Fibroblast of the conjunctiva (primary cell): Measurements from ENCODE around the gene APOA1.
A peak's percentile ranks its signal among the peaks of the same experiment; 100 is the strongest.
"Not testable (repeated sequence)": the region's sequence is repeated elsewhere in the genome, so short reads cannot be mapped to it uniquely, and the experiment has no call there.

Source experiments
- DNase-seq: peaks from one replicate; pipeline ENCODE4 v3.0.0-alpha.2; 2010; ENCODE audit warnings: low read depth

The APOA1 gene

DNA sequence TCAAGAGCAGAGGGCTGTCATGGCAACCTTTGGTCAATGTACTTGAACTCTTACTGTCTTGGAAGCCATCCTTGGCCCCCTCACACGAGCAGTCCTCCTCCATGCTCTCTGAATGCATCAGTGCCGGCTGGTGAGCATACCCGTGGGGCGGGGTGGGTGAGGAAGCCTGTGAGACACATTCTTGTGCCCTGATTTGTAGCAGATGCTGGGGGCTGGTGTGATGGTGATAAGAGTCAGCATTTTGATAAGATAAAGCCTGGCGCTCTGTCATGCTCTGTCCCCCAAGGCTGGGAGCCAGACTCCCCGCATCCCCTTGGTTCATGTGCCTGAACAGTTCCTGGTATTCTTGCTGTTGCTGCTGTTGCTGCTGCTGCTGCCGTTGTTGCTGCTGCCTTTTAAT lies 20.5 kb upstream of the APOA1 start:
- DNase-seq = no peak

DNA sequence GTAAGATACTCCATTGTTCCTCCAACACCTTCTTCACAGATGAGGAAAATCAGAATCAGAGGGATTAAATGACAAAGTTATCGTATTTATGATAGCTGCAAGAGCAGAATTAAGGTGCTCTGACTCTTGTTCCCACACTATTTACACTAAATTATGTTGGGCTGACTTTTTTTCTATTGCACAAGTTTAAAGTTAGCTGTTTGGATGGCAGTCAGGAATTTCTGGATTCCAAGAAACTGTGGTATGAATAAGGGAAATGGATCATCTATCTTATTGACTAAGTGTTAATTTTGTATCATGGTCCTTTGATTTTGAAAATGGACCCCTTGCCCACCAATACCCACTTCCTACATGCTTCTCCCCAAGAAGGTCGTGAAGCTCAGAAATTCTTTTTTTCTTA lies 19.9 kb upstream of the APOA1 start:
- no peak for DNase-seq

DNA sequence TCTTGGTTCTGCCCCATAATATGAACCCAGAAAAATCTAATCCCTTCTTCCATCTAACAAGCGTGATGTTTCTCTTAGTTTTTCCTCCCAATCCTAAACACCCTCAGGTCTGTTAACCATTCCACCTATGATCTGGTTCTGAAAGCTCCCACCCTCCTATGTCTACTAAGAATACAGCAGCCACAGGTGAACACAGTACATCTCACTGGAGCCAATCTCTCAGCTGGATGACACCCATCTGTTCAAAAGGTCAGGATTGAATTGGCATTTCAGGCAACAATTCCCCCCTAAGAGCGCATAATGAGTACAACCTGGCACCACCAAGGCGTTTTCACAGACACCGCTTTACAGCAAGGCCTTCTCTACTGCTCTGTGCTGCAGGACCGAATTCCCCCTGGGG lies 19.0 kb upstream of the APOA1 start:
- no peak for DNase-seq

DNA sequence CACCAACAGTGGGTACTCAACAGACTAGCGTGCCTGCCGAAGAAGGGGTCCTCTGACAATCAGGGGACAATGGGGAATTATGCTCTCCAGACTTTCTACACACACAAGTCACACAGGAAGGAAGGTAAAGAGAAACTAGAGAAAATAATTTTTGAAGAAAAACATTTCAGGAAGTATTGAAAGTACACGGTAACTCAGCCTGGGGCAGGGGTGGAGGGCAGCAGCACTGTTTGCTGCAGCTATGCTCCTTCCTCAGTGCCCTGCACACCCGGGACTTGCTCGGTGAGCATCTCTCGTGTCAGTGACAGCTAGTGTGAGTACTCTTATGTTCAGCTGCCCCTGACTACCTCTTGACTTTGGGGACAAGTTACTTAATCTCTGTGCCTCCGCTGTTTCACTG lies 18.0 kb upstream of the APOA1 start:
- DNase-seq = no peak

DNA sequence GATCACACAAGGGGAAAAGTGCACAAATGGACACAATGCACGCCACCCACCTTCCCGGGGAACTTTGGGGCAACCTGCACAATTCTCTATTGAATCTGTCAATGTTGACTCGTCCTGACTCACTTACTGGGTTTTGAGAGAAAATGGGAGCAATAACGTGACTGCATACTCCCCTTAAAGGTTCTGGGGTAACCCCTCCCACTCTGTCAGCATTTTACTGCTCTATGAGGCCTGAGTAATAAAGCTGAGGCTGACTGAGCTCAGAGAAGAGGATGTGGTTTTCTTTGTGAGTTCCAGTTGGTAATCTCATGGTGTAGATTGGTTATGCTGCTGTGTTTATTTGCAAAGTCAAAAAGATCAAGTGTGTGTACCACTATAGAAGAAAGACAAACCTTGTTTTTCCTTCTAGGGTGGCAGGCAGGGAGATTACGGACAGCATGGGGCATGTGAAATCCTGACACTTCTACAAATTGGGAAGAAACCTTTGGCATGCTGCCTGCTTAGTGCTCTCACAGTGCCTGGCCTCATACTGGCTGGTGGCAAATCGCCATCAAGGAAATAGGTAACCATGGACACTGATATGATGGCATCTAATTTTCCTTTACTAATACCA lies 16.1 kb upstream of the APOA1 start:
- DNase-seq = no peak

DNA sequence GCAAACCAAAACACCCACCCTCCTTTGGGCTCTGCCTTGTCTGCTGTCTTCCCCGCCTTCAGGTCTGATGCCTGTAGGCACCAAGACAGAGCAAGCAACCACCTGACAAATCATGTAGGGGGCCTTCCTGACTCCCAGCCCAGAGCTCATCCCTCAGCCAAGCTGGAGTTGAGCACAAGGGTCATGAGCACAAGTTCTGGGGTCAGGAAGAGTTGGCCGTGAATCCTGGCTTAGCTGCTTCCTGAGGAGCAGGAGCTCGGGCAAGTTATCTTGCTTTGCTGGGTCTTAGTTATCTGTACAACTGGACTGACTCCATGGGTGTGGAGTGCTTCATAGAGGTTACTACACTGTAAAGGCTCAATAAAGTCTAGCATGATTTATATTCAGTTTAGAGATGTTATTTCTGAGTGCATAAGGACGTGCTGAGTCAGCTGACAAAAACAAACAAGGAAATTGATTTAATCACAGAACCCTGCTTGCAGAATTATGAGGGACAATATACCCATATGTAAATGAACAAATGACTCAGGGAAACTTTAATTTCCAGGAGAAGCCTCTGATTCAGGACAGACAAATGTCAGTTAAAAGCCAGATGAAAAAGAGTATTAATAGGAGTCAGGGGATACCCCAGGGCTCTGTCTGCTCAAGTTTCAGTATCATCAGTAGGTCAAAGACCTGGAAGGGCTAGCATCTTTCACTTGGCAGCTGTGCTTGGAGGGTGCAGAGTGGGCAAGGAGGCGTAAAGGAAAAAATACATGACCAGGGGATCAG lies 15.0 kb upstream of the APOA1 start:
- no peak for DNase-seq

DNA sequence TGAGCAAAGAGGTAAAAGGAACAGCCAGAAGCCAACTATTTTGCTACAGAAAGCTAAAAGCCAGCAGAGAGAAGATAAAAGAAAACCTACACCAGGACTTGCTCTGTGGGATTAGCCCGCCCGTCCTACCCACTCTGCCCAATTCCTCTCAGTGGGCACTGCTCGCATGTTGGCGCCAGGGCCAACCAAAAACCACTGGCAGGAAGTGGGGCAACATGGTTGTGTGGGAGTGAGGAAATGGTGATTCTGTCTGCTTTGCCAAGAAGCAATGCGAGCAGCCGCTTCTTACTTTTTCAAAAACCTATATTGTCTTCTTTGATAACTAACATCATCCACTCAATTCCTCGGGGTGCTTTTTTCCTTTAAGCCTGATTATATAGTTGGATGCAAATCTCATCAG lies 14.2 kb upstream of the APOA1 start:
- DNase-seq = no peak

DNA sequence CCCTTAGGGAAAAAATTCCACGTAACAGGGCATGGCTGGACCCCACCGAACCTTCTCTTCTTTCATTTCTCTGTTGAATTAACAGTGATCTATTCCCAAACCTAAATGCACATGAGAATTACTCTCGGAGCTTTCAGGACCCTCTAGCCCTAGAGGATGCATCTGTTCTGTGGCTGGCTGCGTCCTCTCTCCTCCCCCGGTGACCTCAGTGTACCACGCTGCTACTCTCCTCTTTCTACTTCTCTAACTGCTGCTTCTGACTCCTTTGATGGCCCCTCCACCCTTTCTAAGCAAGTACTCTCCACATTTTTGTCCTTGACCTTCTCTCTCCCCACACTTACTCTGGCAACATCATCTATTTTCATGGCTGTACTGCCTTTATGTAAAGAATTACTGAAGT lies 12.1 kb upstream of the APOA1 start:
- DNase-seq = no peak

DNA sequence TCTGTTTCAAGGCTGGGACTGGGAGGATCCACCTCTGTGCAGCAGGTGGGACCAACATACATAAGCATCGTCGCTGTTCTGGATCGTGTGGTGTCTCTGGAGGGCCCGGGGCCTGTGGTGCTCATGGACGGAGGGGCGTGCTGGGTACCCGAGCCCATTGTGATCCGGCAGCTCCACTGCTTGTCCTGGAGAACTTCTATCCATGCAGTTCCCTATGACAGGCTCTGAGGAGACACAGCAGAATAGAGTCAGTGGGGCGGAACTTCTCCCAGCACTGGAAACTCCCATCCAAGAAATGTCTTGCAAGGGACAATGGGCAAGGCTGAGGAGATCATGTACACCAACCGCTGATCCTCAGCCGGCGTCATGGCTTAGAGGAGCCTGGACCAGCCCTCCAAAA lies 11.6 kb upstream of the APOA1 start:
- no peak for DNase-seq

DNA sequence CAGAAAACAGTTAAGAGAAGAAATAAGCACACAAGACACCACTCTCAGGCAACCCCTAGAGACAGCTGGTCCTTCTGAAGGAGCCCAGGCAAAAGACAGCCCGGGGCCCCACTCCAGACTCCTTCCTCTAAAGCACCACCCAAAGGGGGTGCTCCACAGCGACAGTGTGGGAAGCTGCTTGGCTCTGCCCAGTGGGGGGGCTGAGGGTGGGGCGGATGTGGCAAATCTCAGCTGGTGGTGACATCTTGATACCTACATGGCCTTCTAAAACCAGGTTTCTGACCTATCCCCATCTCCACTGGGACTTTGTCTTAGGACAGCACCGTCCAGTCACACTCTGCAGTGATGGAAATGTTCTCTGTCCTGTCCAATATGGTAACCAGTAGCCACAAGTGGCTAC lies 10.2 kb upstream of the APOA1 start:
- no peak for DNase-seq

DNA sequence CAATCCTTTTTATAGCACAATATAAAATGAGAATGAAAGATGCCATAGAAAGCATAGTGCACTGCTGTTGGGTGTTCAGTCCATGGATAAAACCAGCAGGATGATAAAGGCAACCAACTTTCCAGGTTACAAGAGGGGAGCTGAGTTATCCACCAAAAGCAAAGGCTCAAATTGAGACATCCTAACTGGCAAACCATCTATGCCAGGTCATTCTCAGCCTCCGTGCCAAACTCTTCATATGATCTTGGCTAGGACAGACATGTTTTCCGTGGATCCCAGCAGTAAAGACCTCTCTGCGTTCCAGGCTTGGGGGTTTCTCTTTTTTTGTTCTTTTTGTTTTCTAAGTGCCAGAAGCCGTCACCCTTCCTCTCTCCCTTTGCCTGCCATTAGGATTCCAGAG lies 7.3 kb upstream of the APOA1 start:
- no peak for DNase-seq

DNA sequence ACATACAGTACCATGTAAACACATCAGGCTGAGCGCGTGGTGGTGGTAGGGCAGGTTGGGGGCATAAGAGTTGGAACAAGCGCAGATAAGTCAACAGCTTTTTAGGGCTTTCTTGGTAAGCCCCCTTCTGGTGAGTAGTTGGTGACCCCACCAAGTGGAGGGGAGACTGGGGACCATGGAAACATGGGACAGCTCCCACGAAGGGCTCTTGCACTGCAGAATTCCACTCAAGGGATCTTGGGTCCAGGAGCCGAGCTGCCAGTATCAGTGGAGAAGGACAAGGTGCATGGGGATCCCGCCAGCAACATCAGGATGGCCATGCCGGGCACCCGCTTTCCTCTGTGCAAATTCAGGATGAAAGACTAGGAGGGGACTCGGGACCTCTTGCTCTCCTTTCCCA lies 6.2 kb upstream of the APOA1 start:
- DNase-seq = no peak

DNA sequence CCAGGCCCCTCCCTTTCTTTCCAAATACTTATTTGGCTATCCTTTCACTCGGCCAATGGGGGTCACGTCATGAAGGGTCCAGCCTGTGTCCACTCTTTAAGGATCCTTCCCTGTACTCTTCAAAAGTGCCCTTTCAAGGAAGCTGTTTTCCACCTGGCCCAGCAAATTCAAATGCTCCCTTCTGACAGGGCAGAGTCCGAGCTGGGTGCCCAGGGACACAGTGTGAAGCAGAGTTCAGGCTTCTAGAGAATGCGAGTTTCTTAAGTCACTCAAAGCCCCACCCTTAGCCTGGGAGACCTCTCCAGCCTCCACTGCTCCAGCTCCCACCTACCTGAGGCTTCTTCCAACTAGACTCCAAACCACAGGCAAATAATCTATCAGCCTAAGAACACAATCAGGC lies 5.5 kb upstream of the APOA1 start:
- DNase-seq = no peak

DNA sequence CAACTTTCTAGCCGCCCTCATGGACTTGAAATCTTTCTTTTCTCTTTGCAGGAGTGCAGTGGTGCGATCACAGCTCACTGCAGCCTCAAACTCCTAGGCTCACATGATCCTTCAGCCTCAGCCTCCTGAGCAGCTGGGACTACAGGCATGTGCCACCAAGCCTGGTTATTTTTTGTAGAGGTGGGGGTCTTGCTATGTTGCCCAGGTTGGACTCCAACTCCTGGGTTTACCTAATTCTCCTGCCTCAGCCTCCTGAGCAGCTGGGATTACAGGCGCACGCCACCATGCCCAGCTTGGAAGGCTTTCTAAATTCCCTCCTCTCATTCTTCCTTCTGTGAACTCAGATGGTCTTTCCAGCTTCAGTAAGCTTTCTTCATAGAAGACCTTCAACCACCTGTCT lies 4.7 kb upstream of the APOA1 start:
- DNase-seq = no peak

DNA sequence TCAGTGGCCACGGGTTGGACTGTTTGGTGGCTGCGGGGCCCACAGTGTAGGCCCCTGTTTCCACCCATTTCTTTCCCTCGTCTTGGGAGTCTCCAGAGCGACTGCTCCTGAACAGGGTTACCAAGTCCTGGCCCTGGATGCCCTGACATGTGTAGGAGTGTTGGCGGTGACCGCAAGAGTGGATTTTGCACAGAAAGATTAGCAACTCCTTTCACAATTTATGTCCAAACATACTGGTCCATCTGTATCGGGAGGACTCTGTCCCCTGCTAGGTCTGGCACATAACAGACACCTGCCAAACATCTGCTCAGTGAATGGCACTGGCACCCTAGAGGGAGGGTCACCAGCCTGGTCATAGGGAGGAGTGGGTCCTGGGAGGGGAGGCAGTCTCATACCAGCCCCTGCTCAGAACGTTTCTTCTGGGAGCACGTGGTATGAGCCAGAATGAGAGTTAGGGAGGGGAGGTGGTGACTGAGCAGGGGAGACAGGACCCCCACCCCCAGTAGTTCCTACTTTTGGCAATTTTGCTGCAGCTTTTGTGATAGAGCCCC lies 3.4 kb upstream of the APOA1 start:
- no peak for DNase-seq

DNA sequence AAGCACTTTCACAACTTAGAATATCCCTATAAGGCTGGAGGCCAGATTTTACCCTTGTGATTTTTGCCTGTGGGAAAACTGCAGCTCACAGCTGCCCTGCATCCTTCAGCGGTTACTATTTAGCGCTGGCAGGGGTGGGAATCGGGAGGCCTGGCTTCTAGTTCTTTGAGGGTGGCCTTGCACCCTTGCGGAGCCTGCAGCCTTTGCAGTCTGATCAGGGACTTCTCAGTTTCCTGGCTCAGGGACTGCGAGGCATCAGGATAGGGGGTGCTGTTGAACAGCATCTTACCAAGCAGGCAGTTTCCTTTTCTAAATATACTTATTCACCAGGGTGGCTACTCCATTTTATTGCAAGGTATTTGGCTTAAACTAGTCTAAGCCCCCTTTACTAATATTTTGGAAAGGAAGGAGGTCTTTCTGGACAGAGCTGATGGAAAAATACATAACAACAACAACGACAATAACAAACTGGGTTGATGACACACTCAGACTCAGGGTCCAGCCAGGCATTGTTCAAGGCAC lies 2.9 kb upstream of the APOA1 start:
- no peak for DNase-seq

DNA sequence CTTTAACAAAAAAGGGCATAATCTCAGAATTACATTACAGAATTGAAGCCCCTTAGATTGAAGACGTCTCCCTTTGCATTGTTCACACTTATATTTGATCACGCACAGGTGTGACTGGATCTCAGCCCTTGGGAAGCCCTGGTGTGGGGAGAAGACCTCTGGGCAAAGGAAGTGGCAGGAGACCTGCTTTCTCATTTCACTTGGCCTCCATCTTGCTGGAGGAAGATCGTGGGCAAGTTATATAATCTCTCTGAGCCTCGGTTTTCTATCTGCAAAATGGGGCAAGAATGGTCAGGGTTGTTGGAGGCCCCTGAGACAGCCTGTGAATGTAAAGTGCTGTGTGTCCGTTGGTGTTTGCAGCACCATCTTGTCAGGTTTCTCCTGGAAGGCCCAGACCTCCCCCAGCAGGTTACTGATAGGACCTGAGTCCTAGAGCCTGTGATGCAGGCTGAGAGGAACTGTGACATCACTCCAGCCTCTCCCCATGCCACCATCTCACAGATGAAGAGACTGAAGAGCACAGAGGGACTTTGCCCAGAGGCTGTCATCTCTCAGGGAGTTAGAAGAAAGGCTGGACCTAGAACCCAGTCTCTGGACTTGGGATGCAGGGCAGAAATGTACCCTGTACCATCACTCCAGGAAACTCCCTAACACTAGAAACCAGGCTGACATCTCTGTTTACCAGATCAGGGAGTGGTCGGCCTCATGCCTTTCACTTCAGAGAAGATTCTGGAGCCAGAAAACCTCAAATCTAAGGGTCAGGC lies 1.1 kb upstream of the APOA1 start:
- no peak for DNase-seq

DNA sequence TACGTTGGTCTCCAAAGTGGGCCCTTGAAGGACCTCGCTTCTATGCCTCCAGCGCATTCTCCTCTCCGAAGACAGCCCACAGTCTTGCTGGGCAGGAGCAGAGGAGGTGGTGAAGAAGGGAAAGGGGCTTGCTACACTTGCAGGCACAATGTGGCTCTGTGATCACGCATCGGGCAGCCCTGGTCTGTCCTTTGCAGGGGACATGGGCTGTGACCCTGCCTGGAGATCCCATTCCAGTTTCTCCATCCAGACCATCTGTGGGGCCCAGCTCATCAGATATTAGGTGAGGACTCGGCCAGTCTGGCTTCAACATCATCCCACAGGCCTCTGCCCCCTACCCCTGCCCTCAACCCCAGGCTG lies 810 bp downstream of the APOA1 start:
- no peak for DNase-seq

DNA sequence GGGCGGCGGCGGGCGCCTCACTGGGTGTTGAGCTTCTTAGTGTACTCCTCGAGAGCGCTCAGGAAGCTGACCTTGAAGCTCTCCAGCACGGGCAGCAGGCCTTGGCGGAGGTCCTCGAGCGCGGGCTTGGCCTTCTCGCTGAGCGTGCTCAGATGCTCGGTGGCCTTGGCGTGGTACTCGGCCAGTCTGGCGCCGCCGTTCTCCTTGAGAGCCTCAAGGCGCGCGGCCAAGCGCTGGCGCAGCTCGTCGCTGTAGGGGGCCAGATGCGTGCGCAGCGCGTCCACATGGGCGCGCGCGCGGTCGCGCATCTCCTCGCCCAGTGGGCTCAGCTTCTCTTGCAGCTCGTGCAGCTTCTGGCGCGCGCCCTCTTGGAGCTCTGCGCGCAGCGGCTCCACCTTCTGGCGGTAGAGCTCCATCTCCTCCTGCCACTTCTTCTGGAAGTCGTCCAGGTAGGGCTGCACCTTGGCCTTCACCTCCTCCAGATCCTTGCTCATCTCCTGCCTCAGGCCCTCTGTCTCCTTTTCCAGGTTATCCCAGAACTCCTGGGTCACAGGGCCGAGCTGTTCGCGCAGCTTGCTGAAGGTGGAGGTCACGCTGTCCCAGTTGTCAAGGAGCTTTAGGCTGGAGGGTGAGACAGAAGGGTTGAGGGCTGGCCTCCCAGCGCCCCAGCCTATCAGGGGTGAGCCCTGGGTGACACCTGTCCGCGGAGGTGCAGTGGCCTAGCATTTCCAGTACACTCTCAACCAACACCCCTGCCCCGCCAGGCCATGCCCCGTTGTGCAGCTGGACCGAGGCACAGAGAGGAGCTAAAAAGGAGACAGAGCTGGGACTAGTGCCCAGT lies 1.4 kb downstream of the APOA1 start:
- peak; percentile 93 for DNase-seq

DNA sequence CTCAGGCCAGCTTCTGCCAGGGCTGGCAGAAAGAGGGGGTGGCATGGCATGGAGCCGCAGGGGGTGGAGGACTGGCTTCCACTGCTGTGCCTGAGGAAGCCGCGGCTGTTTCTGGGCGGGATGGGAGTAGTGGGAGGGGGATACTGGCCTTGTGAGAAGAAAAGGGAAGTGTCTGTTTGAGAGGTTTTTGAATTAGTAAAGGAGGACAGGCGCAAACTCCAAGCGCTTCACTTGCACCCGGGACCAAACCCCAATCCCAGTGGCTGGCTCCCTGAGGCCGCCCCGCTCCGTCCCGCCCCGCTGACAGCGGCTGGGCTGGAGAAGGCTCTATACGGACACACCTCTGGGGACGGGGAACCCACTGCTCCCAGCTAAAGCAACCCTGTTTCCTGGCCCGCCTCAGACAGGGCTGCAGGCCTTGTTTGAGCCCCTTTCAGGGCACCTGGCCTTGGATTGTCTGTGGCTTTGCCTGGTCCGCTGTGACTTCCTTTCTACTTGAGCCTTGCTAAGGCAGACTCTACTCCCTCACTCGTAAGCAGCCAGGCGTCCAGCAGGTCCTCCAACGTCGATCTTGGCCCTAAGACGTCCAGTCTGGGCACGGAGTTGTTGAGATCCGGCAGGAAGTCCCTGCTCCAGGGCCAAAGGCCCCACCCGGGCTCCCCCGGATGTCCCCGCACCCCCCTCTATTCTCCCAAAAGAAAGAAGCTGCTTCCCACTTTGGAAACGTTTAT lies 2.2 kb downstream of the APOA1 start:
- DNase-seq = no peak

DNA sequence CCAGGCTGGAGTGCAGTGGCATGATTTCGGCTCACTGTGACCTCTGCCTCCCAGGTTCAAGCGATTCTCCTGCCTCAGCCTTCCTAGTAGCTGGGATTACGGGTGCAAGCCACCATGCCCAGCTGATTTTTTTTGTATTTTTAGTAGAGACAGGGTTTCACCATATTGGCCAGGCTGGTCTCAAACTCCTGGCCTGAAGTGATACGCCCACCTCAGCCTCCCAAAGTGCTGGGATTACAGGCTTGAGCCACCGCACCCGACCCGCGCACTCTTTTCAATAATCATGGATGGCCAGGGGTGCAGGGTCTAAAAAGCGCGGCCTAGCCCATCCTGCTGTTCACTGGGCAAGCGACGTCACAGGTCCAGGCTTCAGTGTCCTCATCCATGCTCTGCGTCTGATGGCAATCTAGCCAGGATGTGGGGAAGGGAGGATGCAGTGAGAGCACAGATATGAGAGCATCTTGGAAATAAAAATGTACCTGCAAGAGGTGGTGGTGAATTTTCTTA lies 2.8 kb downstream of the APOA1 start:
- DNase-seq = not testable (repeated sequence)
